ENCODE results near the gene EDA.
"Not testable (repeated sequence)": the region's sequence is repeated elsewhere in the genome, so short reads cannot be mapped to it uniquely, and the experiment has no call there.

Gene EDA

GRCh38 chrX:69746051-69746450 is 130.1 kb downstream of the EDA start:
- no peak for DNase-seq (ENCODE audit: low read depth)

DNA sequence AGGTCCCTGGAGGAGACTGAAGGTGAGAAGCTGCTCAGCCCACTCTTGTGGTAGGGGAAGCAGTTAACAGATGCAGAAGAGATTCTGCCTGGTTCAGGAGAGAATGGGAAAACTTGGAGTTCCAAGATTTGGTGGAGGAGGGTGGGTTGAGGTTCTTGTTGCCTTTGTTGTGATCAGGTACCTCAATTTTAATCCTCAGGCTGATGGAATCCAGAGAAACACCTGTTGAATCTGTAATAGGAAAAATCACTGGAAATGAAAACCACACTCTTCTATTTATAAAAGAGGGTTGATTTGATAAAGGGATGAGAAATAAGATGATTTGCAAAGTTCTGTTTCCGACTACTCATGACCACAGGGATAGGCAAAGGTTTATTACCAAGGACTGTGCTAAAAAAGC is 132.1 kb downstream of the EDA start:
- DNase-seq (ENCODE audit: low read depth), result no peak

DNA sequence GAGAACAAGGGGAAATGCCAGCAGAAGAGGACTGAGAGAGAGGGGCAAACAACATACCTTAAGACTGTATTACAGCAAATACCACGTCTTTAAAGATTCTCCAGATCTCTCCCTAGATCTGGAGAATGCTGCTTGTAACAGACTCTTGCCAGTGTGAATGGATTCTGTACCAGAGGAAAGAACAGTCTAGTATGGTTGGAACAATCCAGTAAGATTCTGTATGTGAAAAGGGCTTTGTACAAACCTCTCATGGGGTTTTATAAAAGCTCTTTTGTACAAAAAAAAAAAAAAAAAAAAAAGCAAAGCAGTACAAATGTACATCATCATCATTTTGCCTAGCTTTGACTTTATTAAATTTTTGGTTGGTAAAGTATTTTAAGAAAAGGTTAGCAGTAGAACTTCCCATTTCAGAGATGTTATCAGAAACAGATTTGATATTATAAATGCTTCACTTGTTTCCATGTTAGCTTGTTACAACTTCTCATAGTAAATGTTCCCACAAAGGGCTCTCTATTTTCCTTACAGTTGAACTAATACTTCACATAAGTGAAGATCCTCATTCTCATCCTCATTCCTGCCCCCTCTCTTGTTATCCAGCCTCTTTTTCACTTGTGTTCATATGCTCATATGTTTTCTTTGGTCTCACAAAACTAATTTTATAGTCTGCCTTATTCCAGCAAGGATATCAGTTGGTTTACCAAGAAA is 144.2 kb downstream of the EDA start:
- no peak for DNase-seq (ENCODE audit: low read depth)

GRCh38 chrX:69761633-69762032 is 145.7 kb downstream of the EDA start:
- DNase-seq (ENCODE audit: low read depth), result no peak

DNA sequence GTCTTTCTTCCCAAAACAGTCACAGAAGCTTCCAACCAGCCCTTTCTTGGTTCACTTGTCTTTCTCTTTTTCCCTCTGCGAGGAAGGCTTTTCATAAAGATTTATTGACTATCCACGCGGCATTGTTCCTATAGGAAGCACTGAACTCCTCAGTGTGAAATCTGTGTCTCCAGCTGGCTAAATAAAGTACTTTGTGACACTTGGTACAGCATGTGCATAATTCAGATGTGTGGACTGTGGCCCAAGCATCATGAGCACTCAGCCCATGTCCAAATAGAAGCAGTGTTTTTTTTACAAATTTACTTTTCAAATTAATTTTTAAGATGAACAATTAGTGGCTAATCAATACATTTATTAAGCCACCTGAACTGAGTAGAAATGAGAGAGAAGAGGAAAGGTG is 146.4 kb downstream of the EDA start:
- DNase-seq (ENCODE audit: low read depth), result no peak

DNA sequence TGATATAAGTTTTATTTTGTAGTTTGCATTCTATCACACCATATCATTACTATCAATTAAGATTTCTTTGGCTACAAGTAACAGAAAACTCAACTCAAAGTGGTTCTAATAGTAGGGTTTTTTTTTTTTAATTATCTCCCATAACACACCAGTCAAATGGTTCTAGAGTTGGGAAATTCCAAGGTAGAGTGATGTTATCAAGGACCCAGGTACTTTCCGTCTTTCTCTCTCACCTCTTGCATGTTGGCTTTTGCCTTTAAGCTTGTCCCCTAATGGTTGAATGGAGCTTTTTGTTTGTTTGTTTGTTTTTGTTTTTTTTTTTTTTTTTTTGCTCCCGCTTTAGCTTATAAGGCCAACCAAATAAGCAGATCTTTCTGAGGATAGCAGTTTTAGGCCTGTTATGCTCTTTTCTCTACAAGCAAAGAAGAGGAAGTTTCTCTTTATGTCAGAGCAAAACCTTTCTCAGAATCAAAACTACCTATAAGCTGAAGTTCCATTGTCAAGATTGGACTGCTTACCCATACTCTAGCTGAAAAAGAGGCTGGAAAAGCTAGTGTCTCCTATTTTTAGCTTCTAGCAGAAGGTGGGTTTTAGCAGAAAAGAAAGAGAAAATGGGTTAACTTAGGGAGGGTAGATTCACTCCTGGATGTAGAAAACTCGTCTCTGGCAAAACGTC is 177.5 kb downstream of the EDA start:
- no peak for DNase-seq (ENCODE audit: low read depth)

DNA sequence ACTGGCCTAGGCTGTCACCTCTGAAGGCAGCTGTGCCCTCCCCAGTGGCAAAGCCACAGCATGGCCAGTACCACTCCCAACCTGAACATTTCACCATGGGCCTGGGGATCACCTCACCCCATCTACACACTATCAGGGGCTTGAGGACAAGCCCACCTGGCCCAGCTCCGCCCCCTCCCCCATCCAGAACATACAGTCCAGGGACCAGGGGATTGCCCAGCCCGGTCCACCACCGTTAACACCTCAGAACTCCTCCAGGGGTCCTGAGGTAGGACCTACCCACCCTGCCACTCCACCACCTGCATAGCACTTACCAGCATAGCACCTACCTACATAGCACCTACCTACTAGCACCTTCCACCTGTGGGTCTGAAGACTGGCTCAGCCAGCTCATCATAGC is 179.8 kb downstream of the EDA start:
- no peak for DNase-seq (ENCODE audit: low read depth)

DNA sequence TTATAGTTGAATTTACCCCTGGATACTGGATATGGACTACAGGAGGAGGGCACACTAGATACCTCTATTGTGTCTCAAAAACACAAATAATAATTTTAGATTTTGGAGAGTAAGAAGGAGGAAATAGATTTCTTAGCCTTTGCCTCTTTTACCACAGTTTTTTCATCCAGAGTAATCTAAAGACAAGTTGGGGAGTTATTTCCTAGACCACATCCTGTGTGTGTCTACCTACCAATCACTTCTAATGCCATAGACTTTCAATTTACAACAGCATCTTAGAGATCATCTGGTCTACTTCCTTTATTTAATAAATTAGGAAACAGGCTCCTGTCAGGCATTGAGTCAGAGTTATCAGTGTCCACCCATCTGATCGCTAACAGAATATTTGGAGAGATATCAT is 191.5 kb downstream of the EDA start:
- DNase-seq (ENCODE audit: low read depth), result no peak

- DNase-seq (ENCODE audit: low read depth), result no peak
These were observed 192.5 kb downstream of the EDA start for GRCh38 chrX:69808375-69808774.

- no peak for DNase-seq (ENCODE audit: low read depth)
These were observed 197.8 kb downstream of the EDA start for GRCh38 chrX:69813677-69814076.

DNA sequence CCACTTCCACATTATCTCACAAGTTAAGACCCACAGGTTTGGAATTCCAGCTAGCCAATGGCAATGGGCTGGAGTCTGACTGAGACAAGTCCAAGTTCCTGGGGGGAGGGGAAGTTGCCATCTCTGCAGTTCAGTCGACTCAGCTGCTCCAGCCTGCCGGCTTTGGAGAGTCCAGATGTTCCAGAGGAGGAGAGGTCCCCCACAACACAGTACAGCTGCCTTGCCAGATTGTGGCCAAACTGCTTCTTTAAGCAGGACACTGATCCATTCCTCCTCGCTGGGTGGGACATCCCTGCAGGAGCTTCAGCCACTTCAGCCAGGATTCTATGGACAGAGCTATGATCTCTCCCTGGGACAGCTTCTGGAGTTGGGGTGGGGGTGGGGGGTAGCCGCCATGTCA is 199.2 kb downstream of the EDA start:
- no peak for DNase-seq (ENCODE audit: low read depth)

DNA sequence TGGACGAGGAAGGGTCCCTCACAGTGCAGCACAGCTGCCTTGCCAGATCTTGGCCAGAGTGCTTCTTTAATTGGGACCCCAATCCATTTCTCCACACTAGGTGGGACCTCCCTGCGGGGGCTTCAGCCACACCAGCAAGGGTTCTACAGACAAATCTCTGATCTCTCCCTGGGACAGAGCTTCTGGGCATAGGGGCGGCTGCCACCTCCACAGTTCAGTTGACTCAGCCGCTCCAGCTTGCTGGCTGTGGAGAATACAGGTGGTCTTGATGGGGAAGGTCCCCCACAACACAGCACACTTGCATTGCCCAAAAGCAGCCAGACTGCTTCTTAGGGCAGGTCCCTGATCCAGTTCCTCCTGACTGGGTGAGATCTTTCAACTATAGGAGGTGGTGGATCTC is 199.6 kb downstream of the EDA start:
- DNase-seq (ENCODE audit: low read depth), result no peak

GRCh38 chrX:69844636-69845035 is 228.7 kb downstream of the EDA start:
- DNase-seq (ENCODE audit: low read depth), result no peak

- not testable (repeated sequence) for DNase-seq (ENCODE audit: low read depth)
These were observed 244.1 kb downstream of the EDA start for GRCh38 chrX:69859999-69860398.

- DNase-seq (ENCODE audit: low read depth), result no peak
These were observed 260.3 kb downstream of the EDA start for GRCh38 chrX:69876221-69876620.

DNA sequence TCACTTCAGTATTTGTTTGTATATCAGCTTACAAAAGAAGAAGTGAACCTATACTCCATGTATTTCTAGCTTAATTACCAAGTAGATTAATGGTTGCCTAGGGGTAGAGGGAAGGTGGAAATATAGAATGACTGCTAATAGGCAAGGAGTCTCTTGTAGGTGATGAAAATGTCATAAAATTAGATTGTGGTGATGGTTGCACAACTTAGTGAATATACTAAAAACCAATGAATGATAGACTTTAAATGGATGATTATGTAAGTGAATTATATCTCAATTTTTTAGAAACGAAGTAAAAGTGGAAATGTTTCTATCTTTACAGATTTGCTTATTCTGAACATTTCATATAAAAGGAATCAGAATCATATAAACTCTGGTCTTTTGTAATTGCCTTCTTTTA is 268.3 kb downstream of the EDA start:
- DNase-seq (ENCODE audit: low read depth), result no peak

DNA sequence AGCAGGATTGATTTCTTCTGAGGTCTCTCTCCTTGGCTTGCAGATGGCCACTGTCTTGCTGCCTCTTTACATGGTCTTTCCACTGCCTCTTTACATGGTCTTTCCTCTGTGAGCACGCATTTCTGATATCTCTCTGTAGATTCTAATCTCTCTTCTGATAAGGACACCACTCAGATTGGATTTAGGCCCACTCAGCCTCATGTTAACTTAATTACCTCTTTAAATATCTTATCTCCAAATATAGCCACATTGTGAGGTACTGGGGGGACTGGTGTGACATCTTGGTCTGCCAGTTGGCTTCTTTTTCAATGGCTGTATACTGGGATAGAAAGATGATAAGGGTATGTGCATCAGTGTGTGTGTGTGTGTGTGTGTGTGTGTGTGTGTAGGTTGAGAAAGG is 280.1 kb downstream of the EDA start:
- no peak for DNase-seq (ENCODE audit: low read depth)

DNA sequence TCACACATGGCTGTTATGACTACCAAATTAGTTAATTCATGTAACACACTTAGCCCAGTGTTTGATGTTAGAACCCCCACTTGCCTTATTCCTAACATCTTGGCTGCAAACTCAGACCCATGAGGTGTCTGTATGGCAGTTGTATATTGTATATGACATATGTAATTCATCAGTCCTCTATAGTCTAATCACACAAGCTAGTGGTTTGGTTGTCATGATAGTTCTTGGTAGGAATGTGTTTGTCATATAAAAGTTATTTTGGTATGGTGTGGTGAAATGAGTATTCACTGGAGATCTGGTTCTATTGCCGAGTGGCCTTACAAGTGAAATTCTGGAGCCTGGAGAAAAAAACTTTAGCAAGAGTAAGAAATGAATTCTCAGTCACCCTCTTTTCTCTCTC is 284.6 kb downstream of the EDA start:
- DNase-seq (ENCODE audit: low read depth), result no peak

DNA sequence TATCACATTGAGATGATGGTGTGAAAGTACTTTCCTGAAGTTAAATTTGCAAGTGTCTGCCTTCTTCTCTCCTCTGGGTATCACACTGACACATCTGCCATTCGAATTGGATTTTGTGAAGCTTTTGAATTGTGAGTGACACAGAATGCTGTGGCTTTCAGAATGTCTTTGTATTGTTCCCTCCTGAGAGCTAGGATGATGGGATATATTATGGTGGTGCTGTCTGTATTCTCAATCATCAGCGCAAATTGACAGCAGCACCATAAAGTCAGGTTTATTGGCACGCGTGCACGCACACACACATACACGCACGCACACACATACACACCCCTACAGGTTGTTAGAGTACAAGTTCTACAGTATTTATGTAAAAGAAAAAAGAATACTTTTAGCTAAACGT is 290.5 kb downstream of the EDA start:
- DNase-seq (ENCODE audit: low read depth), result no peak

- DNase-seq (ENCODE audit: low read depth), result no peak
These were observed 298.9 kb downstream of the EDA start for GRCh38 chrX:69914781-69915180.

GRCh38 chrX:69919749-69920148 is 303.8 kb downstream of the EDA start:
- no peak for DNase-seq (ENCODE audit: low read depth)

- DNase-seq (ENCODE audit: low read depth), result no peak
These were observed 316.4 kb downstream of the EDA start for GRCh38 chrX:69932323-69932722.

DNA sequence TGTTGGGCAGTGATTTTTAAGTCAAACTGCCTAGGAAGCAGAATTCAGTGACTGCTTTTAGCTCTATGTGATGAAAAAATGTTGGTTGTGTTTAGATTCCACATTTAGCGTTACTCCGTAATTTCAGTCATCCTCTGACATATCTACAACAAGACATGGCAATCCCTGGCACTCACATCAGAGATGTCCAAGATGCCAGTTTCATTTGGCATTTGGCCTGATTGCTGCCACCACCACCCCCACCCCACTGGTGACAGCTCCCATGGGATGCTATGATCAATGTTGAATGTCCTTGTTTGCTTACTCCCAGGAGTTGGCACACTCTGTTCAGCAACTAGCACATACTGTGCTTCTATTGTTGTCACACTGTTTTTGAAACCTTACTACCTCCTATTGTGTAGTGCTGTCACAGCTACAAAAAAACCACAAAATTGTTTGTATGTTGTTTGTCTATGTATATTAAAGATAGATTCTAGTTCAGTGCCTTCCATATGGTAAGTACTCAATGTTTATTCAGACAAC is 332.4 kb downstream of the EDA start:
- DNase-seq (ENCODE audit: low read depth), result no peak

DNA sequence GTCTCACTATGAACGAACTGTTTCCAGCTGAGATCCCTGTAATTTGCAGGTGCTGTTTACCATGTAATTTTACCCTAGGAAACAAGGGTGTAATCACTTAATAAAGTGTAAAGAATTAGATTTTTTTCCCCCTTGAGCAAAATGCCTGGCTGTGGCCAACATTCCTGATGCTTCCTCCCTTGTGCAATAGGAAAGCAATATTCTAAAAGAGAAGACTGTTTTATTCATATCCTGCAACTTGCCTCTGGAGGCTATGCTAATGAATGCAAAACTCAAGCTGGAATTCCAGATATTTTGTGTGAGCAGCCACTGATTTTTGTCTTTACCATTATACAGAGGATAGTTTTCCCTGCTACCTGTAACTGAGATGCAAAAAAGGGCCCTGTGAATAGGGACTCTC is 335.8 kb downstream of the EDA start:
- DNase-seq (ENCODE audit: low read depth), result no peak

Data from activated gamma-delta T cell treated with anti-CD3 and anti-CD28 coated beads, Interleukin-2, amount 50 U/mL, for 16 hours (primary cell).